Neural progenitor cell (in vitro differentiated cells): ENCODE measurements around the gene GPRIN2. TPM values are rescaled to one million over a fixed set of nuclear protein-coding genes. Genes with fewer than 3 reads are reported as not detected.
A peak's percentile ranks its signal among the peaks of the same experiment; 100 is the strongest.

Source experiments
- DNase-seq: peaks from one replicate; pipeline ENCODE4 v3.0.0-alpha.2; 2016; ENCODE audit warnings: low spot score
- H2AFZ ChIP-seq: fragments of 200-600 bp; sonication (generic); replicated peaks from 2 replicates; pipeline ENCODE4 v1.6.1; 2016; ENCODE audit warnings: antibody characterized with exemption
- H3F3A ChIP-seq: fragments of 200-600 bp; sonication (generic); 2 replicates; pipeline ENCODE4 v1.6.1; 2016; ENCODE audit warnings: antibody characterized with exemption, low read depth
- H3K27ac ChIP-seq: fragments of 200-600 bp; sonication (generic); 2 replicates; pipeline ENCODE4 v1.5.1; 2016; ENCODE audit warnings: mild to moderate bottlenecking
- H3K27me3 ChIP-seq: fragments of 200-600 bp; sonication (generic); 2 replicates; pipeline ENCODE4 v1.6.1; 2016; ENCODE audit warnings: mild to moderate bottlenecking, moderate library complexity
- H3K36me3 ChIP-seq: fragments of 200-600 bp; sonication (generic); 2 replicates; pipeline ENCODE4 v1.5.1; 2016
- H3K4me1 ChIP-seq: fragments of 200-600 bp; sonication (generic); 2 replicates; pipeline ENCODE4 v1.6.1; 2016; ENCODE audit warnings: mixed run types
- H3K4me2 ChIP-seq: fragments of 200-600 bp; sonication (generic); 2 replicates; pipeline ENCODE4 v1.6.1; 2016
- H3K4me3 ChIP-seq: fragments of 200-600 bp; sonication (generic); 2 replicates; pipeline ENCODE4 v1.5.1; 2016
- H3K79me2 ChIP-seq: fragments of 200-600 bp; sonication (generic); 2 replicates; pipeline ENCODE4 v1.6.1; 2016; ENCODE audit warnings: low read depth
- H3K9ac ChIP-seq: fragments of 200-600 bp; sonication (generic); 2 replicates; pipeline ENCODE4 v1.6.1; 2016
- H3K9me3 ChIP-seq: fragments of 200-600 bp; sonication (generic); 2 replicates; pipeline ENCODE4 v1.5.1; 2016; ENCODE audit warnings: low read depth
- H4K20me1 ChIP-seq: fragments of 200-600 bp; sonication (generic); 2 replicates; pipeline ENCODE4 v1.6.1; 2016; ENCODE audit warnings: low read depth
- H3K27ac Mint-ChIP-seq: 3 replicates; pipeline ENCODE4 v1.8.0; 2021; ENCODE audit warnings: mixed read lengths
- H3K27me3 Mint-ChIP-seq: 2 replicates; pipeline ENCODE4 v1.8.0; 2022; ENCODE audit warnings: low read depth, mild to moderate bottlenecking, inconsistent platforms, moderate library complexity, mixed read lengths; ENCODE audit not compliant: insufficient read depth
- H3K36me3 Mint-ChIP-seq: 3 replicates; pipeline ENCODE4 v1.8.0; 2021; ENCODE audit warnings: mixed read lengths
- H3K4me1 Mint-ChIP-seq: 3 replicates; pipeline ENCODE4 v1.8.0; 2021; ENCODE audit warnings: mixed read lengths
- H3K4me3 Mint-ChIP-seq: 3 replicates; pipeline ENCODE4 v1.8.0; 2021; ENCODE audit warnings: mild to moderate bottlenecking, moderate library complexity, mixed read lengths
- H3K9me3 Mint-ChIP-seq: 3 replicates; pipeline ENCODE4 v1.8.0; 2020; ENCODE audit warnings: mixed read lengths
- CTCF ChIP-seq: fragments of 200-600 bp; sonication (generic); IDR thresholded peaks from 2 replicates; pipeline ENCODE4 v1.5.1; 2017; ENCODE audit warnings: antibody characterized with exemption, mild to moderate bottlenecking
- EZH2 ChIP-seq: fragments of 200-600 bp; sonication (generic); IDR thresholded peaks from 2 replicates; pipeline ENCODE4 v1.6.1; 2017; ENCODE audit warnings: antibody characterized with exemption, mild to moderate bottlenecking, moderate library complexity
- EZH2phosphoT487 ChIP-seq: fragments of 200-600 bp; sonication (generic); IDR thresholded peaks from 2 replicates; pipeline ENCODE4 v1.6.1; 2017; ENCODE audit warnings: antibody characterized with exemption
- total RNA-seq: library from RNA; depleted of rRNA; stranded (reverse); fragments of >200 nt; gene quantifications from 2 replicates; pipeline ENCODE4 v1.2.3, GENCODE V29; 2015; ENCODE audit warnings: low replicate concordance

Gene GPRIN2
- total RNA-seq, 1 donor from 2014 or later, result 6.9 TPM

GRCh38 chr10:46557319-46558121 lies 1.1 kb upstream of the GPRIN2 start:
- no peaks in the 10 kb centered on the region for H4K20me1 ChIP-seq
- peaks cover 7% of the 10 kb centered on the region for H3K4me1 Mint-ChIP-seq
- peak overlapping the region; percentile 96 for H2AFZ ChIP-seq
- no peaks in the 10 kb centered on the region for H3F3A ChIP-seq
- H3K36me3 ChIP-seq, result no peaks in the 10 kb centered on the region
- H3K36me3 Mint-ChIP-seq, result peaks cover 2% of the 10 kb centered on the region
- peaks cover 60% of the 10 kb centered on the region for H3K27me3 ChIP-seq
- H3K4me1 ChIP-seq, result peaks cover 8% of the 10 kb centered on the region
- no peaks in the 10 kb centered on the region for H3K79me2 ChIP-seq
- DNase-seq, result no peak
- H3K9me3 ChIP-seq, result no peaks in the 10 kb centered on the region
- H3K4me3 Mint-ChIP-seq, result peak overlapping the region; percentile 88
- no peak overlapping the region for H3K27ac ChIP-seq
- TF ChIP-seq CTCF (no peak), EZH2 (no peak), EZH2phosphoT487 (no peak)
- peak overlapping the region; percentile 79 for H3K4me3 ChIP-seq
- peaks cover 3% of the 10 kb centered on the region for H3K9me3 Mint-ChIP-seq
- H3K27me3 Mint-ChIP-seq, result peaks cover 10% of the 10 kb centered on the region
- H3K9ac ChIP-seq, result no peak overlapping the region
- H3K4me2 ChIP-seq, result peak overlapping the region; percentile 79
- peak overlapping the region; percentile 44 for H3K27ac Mint-ChIP-seq

- Histone ChIP-seq H3K36me3 (no peaks in the 10 kb centered on the region), H3K9ac (no peak overlapping the region), H2AFZ (peak overlapping the region; percentile 96), H3K27me3 (peaks cover 57% of the 10 kb centered on the region), H3F3A (no peaks in the 10 kb centered on the region), H3K4me3 (peak overlapping the region; percentile 79), H3K4me2 (peak overlapping the region; percentile 79), H3K9me3 (no peaks in the 10 kb centered on the region), H4K20me1 (no peaks in the 10 kb centered on the region), H3K79me2 (no peaks in the 10 kb centered on the region), H3K27ac (no peak overlapping the region), H3K4me1 (peaks cover 8% of the 10 kb centered on the region)
- H3K27ac Mint-ChIP-seq, result peak overlapping the region; percentile 57
- peaks cover 7% of the 10 kb centered on the region for H3K4me1 Mint-ChIP-seq
- peak; percentile 8 for TF ChIP-seq CTCF
- no peak for TF ChIP-seq EZH2phosphoT487
- no peak for TF ChIP-seq EZH2
- H3K9me3 Mint-ChIP-seq, result peaks cover 3% of the 10 kb centered on the region
- no peak overlapping the region for H3K4me3 Mint-ChIP-seq
- peaks cover 2% of the 10 kb centered on the region for H3K36me3 Mint-ChIP-seq
- H3K27me3 Mint-ChIP-seq, result peaks cover 10% of the 10 kb centered on the region
- DNase-seq, result peak; percentile 82
Observed at GRCh38 chr10:46555713-46556514, 544 bp downstream of the GPRIN2 start.

- Histone ChIP-seq H3K27ac (no peak overlapping the region), H3K36me3 (no peaks in the 10 kb centered on the region), H3F3A (no peaks in the 10 kb centered on the region), H3K79me2 (no peaks in the 10 kb centered on the region), H3K27me3 (peaks cover 51% of the 10 kb centered on the region), H3K4me2 (peak overlapping the region; percentile 79), H3K4me3 (peak overlapping the region; percentile 79), H3K9ac (no peak overlapping the region), H4K20me1 (no peaks in the 10 kb centered on the region), H3K4me1 (peaks cover 8% of the 10 kb centered on the region), H3K9me3 (no peaks in the 10 kb centered on the region), H2AFZ (no peak overlapping the region)
- no peak for TF ChIP-seq EZH2phosphoT487
- no peak for TF ChIP-seq EZH2
- no peak for TF ChIP-seq CTCF
- H3K4me1 Mint-ChIP-seq, result peaks cover 7% of the 10 kb centered on the region
- H3K36me3 Mint-ChIP-seq, result peaks cover 2% of the 10 kb centered on the region
- H3K27ac Mint-ChIP-seq, result no peak overlapping the region
- DNase-seq, result peak; percentile 39
- H3K27me3 Mint-ChIP-seq, result peaks cover 10% of the 10 kb centered on the region
- no peak overlapping the region for H3K4me3 Mint-ChIP-seq
- H3K9me3 Mint-ChIP-seq, result peaks cover 3% of the 10 kb centered on the region
Observed at GRCh38 chr10:46555366-46555712, 1.1 kb downstream of the GPRIN2 start.
